NCI-H2029 (cell line): ENCODE measurements around the gene MYO9A.
"Not testable (repeated sequence)": the region's sequence is repeated elsewhere in the genome, so short reads cannot be mapped to it uniquely, and the experiment has no call there.

ENCODE experiments used
- DNase-seq: peaks from one replicate; lab custom pipeline; 2025; lab: John Stamatoyannopoulos, UW

MYO9A gene

DNA sequence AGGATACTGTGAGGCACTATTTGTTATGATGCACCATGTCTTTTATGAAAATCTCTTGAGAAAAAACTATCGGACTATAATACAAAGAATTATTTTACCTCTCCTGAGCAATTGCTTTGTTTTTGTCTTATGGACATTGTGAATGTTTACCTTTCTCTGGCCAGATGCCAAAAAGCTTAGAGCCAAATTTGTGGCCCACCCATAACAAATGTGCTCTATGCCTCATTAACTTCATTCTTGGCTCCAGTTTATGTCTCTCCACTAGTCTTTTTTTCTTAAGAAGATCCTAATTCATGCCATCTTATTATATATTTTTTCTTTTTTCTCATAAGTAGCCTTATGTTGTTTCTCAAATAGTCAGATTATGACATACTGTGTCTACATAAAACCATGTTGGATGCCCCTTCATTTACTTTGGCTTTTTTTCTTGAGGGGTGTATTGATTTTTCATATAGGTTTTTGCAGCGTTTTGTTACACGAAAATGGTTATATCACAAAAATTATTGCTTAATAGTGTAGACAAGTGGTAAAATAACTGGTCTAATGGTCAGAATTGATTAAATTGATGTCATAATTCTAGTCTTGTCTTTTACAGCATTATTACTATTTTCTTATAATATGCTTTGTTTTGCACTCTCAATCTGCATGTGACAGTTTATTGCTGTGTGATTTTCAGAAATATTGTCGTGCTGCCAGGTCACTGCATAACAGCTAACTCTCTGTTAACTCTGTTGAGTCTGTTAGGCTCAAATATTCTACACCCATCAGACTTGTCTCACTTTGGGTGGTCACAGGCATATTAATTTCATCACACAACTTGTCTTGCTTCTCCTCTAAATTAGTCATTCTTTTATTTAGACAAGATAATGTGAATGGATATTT lies 18.5 kb upstream of the MYO9A start:
- DNase-seq, result peak; percentile 13

DNA sequence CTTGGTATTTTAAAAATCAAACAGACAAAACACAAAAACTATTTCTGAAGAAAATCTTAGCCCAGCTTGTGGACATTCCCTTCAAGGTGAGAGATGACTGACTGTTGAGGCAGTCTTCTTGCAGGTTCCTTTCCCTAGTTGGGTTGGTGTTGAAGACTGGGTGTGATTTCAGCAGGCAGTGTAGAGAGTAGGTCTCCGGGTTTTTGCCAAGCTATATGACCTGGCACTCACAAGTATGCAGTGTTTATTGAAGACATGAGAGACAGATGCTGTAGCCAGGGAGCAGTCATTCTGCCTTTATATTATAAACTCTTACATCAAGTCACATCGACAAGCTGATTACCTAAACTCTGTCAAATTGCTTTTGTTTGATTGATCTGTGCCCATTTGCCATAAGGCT lies 17.8 kb upstream of the MYO9A start:
- no peak for DNase-seq

DNA sequence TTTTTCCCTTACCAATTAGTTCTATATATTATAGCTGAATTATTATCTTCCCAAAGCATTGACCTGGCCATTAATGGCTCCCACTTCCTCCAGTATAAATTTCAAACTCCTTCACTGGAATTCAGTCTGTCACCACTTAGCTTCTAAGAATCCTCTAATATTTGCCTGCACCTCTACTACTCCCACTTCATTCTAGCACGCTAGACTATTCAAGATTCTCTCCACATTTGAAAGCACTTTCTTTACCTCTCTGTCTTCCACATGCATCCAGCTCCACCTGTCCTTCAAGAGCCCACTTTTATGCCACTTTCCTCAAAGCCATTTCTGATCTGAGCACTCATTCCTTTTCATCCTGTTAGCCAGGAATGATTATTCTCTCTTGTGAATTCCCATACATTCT lies 15.3 kb upstream of the MYO9A start:
- no peak for DNase-seq

GRCh38 chr15:72131922-72132321 lies 14.0 kb upstream of the MYO9A start:
- no peak for DNase-seq

- no peak for DNase-seq
Measured at GRCh38 chr15:72130272-72130671, 12.3 kb upstream of the MYO9A start.

GRCh38 chr15:72128359-72128758 lies 10.4 kb upstream of the MYO9A start:
- DNase-seq, result no peak

DNA sequence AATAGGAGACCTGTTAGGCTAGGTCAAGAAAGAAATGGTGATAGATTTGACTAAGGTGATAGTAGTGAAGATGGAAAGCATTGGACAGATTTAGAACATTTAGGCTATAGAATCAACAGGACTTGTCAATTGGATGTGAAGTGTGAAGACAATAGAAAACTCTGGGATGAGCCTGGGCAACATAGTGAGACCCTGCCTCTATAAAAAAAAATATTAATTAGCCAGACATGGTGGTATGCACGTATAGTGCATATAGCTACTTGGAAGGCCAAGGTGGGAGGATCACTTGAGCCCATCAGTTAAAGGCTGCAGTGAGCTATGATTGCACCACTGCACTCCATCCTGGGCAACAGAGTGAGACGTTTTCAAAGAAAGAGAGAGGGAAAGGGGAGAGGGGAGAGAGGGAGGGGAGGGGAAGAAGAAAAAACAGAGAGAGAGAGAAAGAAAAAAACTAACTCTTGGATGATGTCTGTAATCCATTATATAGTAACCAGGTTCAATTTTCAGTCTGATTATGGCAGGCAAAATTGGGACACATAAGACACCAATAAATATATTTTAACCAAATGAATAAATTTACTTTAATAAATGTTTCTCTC lies 9.9 kb upstream of the MYO9A start:
- DNase-seq, result no peak

- no peak for DNase-seq
Measured at GRCh38 chr15:72124218-72124617, 6.3 kb upstream of the MYO9A start.

- DNase-seq, result no peak
Measured at GRCh38 chr15:72117486-72118016, 399 bp downstream of the MYO9A start.

- DNase-seq, result no peak
Measured at GRCh38 chr15:72116731-72117485, 1.0 kb downstream of the MYO9A start.

- DNase-seq, result no peak
Measured at GRCh38 chr15:72113347-72114031, 4.5 kb downstream of the MYO9A start.

- DNase-seq, result no peak
Measured at GRCh38 chr15:72112805-72113204, 5.1 kb downstream of the MYO9A start.

GRCh38 chr15:72112116-72112515 lies 5.8 kb downstream of the MYO9A start:
- DNase-seq, result no peak

DNA sequence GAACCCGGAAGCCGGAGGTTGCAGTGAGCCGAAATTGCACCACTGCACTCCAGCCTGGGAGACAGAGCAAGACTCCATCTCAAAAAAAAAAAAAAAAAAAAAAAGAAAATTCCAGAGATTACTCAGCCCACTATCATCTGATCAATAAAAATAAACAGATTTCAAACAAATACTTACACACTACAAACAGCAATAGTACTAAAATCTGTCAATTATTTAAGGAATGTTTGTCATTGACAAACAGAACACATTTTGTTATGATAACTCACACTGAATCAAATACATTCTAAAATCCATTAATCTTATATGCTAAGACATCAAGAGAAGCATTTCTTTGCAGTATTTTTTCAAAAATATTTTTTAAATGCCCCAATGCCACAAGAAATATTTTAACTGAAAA lies 7.6 kb downstream of the MYO9A start:
- no peak for DNase-seq

DNA sequence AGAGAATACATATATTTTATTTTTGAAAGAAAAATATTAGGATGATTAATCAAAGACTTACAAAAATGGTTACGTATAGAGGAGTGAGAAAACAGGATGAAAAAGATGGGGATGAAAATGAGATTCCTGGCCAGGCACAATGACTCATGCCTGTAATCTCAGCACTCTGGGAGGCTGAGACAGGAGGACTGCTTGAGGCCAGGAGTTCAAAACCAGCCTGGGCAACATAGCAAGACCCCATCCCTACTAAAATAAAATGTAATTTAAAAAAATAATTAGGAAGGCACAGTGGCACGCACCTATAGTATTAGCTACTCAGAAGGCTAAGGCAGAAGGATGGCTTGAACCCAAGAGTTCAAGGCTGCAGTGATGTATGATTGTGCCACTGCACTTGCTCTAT lies 11.9 kb downstream of the MYO9A start:
- no peak for DNase-seq

- no peak for DNase-seq
Measured at GRCh38 chr15:72105111-72105510, 12.8 kb downstream of the MYO9A start.

- not testable (repeated sequence) for DNase-seq
Measured at GRCh38 chr15:72100551-72100950, 17.4 kb downstream of the MYO9A start.

- no peak for DNase-seq
Measured at GRCh38 chr15:72099155-72099554, 18.8 kb downstream of the MYO9A start.

DNA sequence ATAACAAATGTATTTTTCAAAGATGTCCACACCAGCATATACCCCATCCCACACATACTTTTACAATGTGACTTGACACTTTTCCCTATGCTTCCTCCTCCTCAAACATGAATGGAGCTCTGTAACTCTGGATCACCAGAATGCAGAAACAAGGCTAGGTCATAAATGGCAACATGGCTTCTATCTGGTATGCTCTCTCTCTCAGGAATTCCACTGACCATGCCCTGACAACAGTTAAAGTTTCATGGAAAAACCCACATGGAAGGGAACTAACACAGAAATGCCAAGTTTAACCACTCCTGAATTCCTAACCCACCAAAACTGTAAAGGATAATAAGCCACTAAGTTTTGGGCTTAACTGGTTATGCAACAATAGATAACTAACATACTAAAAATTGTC lies 19.9 kb downstream of the MYO9A start:
- no peak for DNase-seq

DNA sequence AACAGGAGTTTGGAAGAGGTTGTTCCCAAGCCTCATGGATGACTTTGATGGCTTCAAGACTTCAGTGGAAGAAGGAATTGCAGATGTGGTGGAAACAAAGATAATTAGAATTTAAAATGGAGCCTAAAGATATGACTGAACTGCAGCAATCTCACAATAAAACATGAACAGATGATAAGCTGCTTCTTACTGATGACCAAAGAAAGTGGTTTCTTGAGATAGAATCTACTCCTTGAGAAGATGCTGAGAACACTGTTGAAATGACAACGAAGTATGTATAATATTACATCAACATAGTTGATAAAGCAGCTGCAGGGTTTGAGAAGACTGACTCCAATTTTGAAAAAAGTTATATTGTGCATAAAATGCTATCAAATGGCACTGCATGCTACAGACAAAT lies 21.2 kb downstream of the MYO9A start:
- DNase-seq, result no peak

- DNase-seq, result no peak
Measured at GRCh38 chr15:72092691-72093090, 25.3 kb downstream of the MYO9A start.

DNA sequence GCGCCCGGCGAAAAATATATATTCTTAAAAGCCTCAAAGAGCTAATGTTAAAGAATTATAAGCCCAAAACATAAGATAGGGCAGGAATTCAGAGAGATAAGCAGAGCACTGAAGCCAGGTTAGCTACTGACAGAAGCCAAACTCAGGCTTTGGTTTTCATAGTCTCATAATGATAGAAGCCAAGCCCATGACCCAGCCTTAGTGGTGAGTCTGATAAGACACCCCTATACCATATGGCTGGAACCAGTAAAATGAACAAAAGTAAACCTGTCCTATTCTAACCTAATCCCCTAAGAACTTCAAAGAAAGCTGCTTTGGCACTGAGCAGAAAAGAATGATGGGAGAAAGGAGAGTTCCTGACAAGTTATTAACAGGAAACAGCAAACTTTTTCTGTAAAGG lies 25.9 kb downstream of the MYO9A start:
- no peak for DNase-seq
